Fibroblast of lung (primary cell): ENCODE data around the gene GRAMD2B. TPM values are rescaled to one million over a fixed set of nuclear protein-coding genes. Genes with fewer than 3 reads are reported as not detected.
A peak's percentile ranks its signal among the peaks of the same experiment; 100 is the strongest.

ENCODE experiments used
- DNase-seq, 2 donors: peaks; one replicate each; pipeline versions ENCODE4 v3.0.0 to v3.0.0-alpha.2; 2010; ENCODE audit warnings: low read depth in 2 of 2
- H2AFZ ChIP-seq: 2 replicates; pipeline ENCODE4 v1.5.1; 2012; ENCODE audit warnings: low read length, control low read depth, inconsistent platforms
- H3K27ac ChIP-seq: 2 replicates; pipeline ENCODE4 v1.5.1; 2011; ENCODE audit warnings: low read length, control low read depth; ENCODE audit not compliant: insufficient read depth
- H3K27me3 ChIP-seq: 2 replicates; pipeline ENCODE4 v1.5.1; 2011; ENCODE audit warnings: mild to moderate bottlenecking, low read length; ENCODE audit not compliant: control insufficient read depth, insufficient read depth
- H3K36me3 ChIP-seq: 2 replicates; pipeline ENCODE4 v1.5.1; 2011; ENCODE audit warnings: low read length; ENCODE audit not compliant: control insufficient read depth, insufficient read depth
- H3K4me1 ChIP-seq: 2 replicates; pipeline ENCODE4 v1.5.1; 2011; ENCODE audit warnings: low read length; ENCODE audit not compliant: control insufficient read depth, insufficient read depth; ENCODE audit errors: extremely low read depth
- H3K4me2 ChIP-seq: 2 replicates; pipeline ENCODE4 v1.5.1; 2011; ENCODE audit warnings: low read length, control low read depth; ENCODE audit not compliant: insufficient read depth; ENCODE audit errors: extremely low read depth
- H3K4me3 ChIP-seq, 4 experiments: fragments of 200-600 bp in 1 of 4; sonication (generic) in 1 of 4; replicated peaks in 1 of 4; 2 replicates each; pipeline ENCODE4 v1.5.1; 2011 to 2016; ENCODE audit warnings: low read length in 4 of 4, low read depth in 3 of 4, mild to moderate bottlenecking in 3 of 4, control low read depth in 2 of 4, inconsistent platforms in 1 of 4, mixed read lengths in 1 of 4; ENCODE audit not compliant: insufficient read depth in 1 of 4; ENCODE audit errors: control extremely low read depth in 1 of 4
- H3K79me2 ChIP-seq: 2 replicates; pipeline ENCODE4 v1.5.1; 2012; ENCODE audit warnings: mild to moderate bottlenecking, low read length, inconsistent platforms; ENCODE audit not compliant: control insufficient read depth, insufficient read depth
- H3K9ac ChIP-seq: 2 replicates; pipeline ENCODE4 v1.5.1; 2011; ENCODE audit warnings: mild to moderate bottlenecking, low read length, control low read depth; ENCODE audit not compliant: insufficient read depth
- H3K9me3 ChIP-seq: 2 replicates; pipeline ENCODE4 v1.5.1; 2012; ENCODE audit warnings: low read depth, low read length; ENCODE audit not compliant: control insufficient read depth, insufficient read depth
- H4K20me1 ChIP-seq: 2 replicates; pipeline ENCODE4 v1.5.1; 2011; ENCODE audit warnings: low read length; ENCODE audit not compliant: control insufficient read depth, insufficient read depth; ENCODE audit errors: extremely low read depth
- CTCF ChIP-seq, 2 donors: IDR thresholded peaks in 1 of 2; conservative IDR thresholded peaks in 1 of 2; 1 replicate in 1 of 2; 2 replicates in 1 of 2; pipeline ENCODE4 v1.5.1; 2011 to 2012; ENCODE audit warnings: low read length in 2 of 2, control low read depth in 1 of 2, inconsistent platforms in 1 of 2, low read depth in 1 of 2, mild to moderate bottlenecking in 1 of 2
- EZH2 ChIP-seq: IDR thresholded peaks from 2 replicates; pipeline ENCODE4 v1.5.1; 2012; ENCODE audit warnings: low read length, control low read depth, mild to moderate bottlenecking; ENCODE audit errors: missing control alignments
- polyA plus RNA-seq, 2 donors: library from polyadenylated mRNA; depleted of rRNA in 1 of 2; stranded (reverse) in 1 of 2; unstranded in 1 of 2; fragments of >200 nt; gene quantifications; 2 replicates each; pipeline ENCODE4 v1.2.1, GENCODE V29; 2011 to 2012; ENCODE audit warnings: missing spikeins in 1 of 2
- total RNA-seq: library from RNA; depleted of rRNA; stranded (reverse); fragments of >200 nt; gene quantifications from 2 replicates; pipeline ENCODE4 v1.2.1, GENCODE V29; 2014

GRAMD2B gene
- total and polyA plus RNA-seq, 2 donors (not counting 1 experiment from before 2014, with no cell fraction given), result 21.3 to 37.6 TPM

- Histone ChIP-seq H3K9ac (no peak overlapping the region), H3K79me2 (peaks cover 39% of the 10 kb centered on the region), H3K4me2 (no peak overlapping the region), H3K4me3 (no peak overlapping the region), H3K4me1 (no peaks in the 10 kb centered on the region), H3K27ac (no peak overlapping the region), H3K36me3 (peaks cover 2% of the 10 kb centered on the region), H2AFZ (no peak overlapping the region), H3K9me3 (no peaks in the 10 kb centered on the region), H3K27me3 (no peaks in the 10 kb centered on the region), H4K20me1 (no peaks in the 10 kb centered on the region)
- peak in 1 of 2 donors; percentile 30 for DNase-seq
- TF ChIP-seq CTCF (conservative IDR thresholded peaks at IDR 0.05 in 1 of 2, IDR thresholded peaks at IDR 0.05 in 1 of 2; ENCODE audit: low read depth in 1 of 2, low read length in 2 of 2), result no peak
- TF ChIP-seq EZH2, result no peak
Observed at GRCh38 chr5:126430631-126431030, 7.4 kb downstream of the GRAMD2B start.

- no peak overlapping the region for H3K4me2 ChIP-seq
- DNase-seq, result peak in 1 of 2 donors; percentile 89
Observed at GRCh38 chr5:126433701-126434100, 10.5 kb downstream of the GRAMD2B start.

GRCh38 chr5:126435261-126435660 lies 12.1 kb downstream of the GRAMD2B start:
- no peak overlapping the region for H3K9ac ChIP-seq
- no peak for DNase-seq
- peaks cover 2% of the 10 kb centered on the region for H3K36me3 ChIP-seq
- no peaks in the 10 kb centered on the region for H3K27me3 ChIP-seq
- H3K9me3 ChIP-seq, result no peaks in the 10 kb centered on the region
- H3K4me1 ChIP-seq, result no peaks in the 10 kb centered on the region
- no peak overlapping the region for H3K27ac ChIP-seq
- no peak overlapping the region for H2AFZ ChIP-seq
- H3K4me2 ChIP-seq, result no peak overlapping the region
- H4K20me1 ChIP-seq, result no peaks in the 10 kb centered on the region
- TF ChIP-seq CTCF (conservative IDR thresholded peaks at IDR 0.05 in 1 of 2, IDR thresholded peaks at IDR 0.05 in 1 of 2; ENCODE audit: low read depth in 1 of 2, low read length in 2 of 2), result no peak
- peaks cover 21% of the 10 kb centered on the region for H3K79me2 ChIP-seq
- no peak overlapping the region for H3K4me3 ChIP-seq

More at GRCh38 chr5:126433701-126434100, 10.5 kb downstream of the GRAMD2B start:
- no peak overlapping the region for H3K4me3 ChIP-seq
- peaks cover 21% of the 10 kb centered on the region for H3K79me2 ChIP-seq
- TF ChIP-seq CTCF (conservative IDR thresholded peaks at IDR 0.05 in 1 of 2, IDR thresholded peaks at IDR 0.05 in 1 of 2; ENCODE audit: low read depth in 1 of 2, low read length in 2 of 2) (no peak), EZH2 (no peak)
- no peaks in the 10 kb centered on the region for H4K20me1 ChIP-seq
- no peaks in the 10 kb centered on the region for H3K4me1 ChIP-seq
- no peak overlapping the region for H2AFZ ChIP-seq
- H3K36me3 ChIP-seq, result peaks cover 2% of the 10 kb centered on the region
- no peak overlapping the region for H3K9ac ChIP-seq
- H3K27me3 ChIP-seq, result no peaks in the 10 kb centered on the region
- H3K9me3 ChIP-seq, result no peaks in the 10 kb centered on the region
- H3K27ac ChIP-seq, result no peak overlapping the region
